Skin epidermis (tissue), 12 donors: ENCODE measurements around the gene MYO7B.
A peak's percentile ranks its signal among the peaks of the same experiment; 100 is the strongest.

ENCODE experiments used
- H3K27ac ChIP-seq, 21 experiments: fragments of 200-600 bp; sonication (generic) in 11 of 21; one replicate each; pipeline ENCODE4 v1.5.0; 2020; ENCODE audit warnings: mild to moderate bottlenecking in 3 of 21, inconsistent platforms in 2 of 21, moderate library complexity in 2 of 21
- H3K4me3 ChIP-seq, 7 experiments: fragments of 200-600 bp; sonication (generic) in 2 of 7; one replicate each; pipeline ENCODE4 v1.5.0; 2020; ENCODE audit warnings: inconsistent platforms in 2 of 7, mild to moderate bottlenecking in 2 of 7, moderate library complexity in 1 of 7

MYO7B gene

DNA sequence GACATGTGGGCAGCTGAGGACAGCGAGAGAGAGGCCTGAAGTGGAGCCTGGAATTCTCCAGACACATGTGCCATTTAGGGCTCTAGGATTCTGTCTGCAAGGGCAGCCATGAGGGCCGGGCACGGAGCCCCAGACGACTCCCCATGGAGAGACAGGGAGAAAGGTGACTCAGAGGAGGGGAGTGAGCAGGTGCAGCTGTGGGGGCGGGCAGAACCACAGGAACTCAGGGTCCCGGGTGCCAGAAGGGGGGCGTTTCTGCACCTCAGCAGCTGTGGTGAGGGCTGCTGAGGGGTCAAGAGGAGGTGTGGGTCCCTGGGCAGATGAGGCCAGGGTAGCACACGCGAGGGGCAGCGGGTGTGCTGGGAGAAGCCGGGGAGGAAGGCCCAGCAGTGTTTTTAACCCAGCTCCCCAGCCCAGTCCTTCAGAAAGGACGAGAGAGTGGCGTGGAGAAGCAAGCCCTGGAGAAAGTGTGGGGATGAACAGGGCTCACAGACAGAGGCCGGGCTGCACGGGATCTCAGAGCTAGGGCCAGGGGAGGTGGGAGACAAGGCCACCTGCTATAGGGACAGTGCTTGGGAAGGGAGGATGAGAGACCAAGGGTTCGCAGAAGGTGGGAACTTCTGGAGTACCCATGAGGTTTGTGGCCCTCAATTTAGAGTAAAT is 118.1 kb downstream of the MYO7B start:
- no peak overlapping the region for H3K27ac ChIP-seq
- H3K4me3 ChIP-seq, result no peak overlapping the region

DNA sequence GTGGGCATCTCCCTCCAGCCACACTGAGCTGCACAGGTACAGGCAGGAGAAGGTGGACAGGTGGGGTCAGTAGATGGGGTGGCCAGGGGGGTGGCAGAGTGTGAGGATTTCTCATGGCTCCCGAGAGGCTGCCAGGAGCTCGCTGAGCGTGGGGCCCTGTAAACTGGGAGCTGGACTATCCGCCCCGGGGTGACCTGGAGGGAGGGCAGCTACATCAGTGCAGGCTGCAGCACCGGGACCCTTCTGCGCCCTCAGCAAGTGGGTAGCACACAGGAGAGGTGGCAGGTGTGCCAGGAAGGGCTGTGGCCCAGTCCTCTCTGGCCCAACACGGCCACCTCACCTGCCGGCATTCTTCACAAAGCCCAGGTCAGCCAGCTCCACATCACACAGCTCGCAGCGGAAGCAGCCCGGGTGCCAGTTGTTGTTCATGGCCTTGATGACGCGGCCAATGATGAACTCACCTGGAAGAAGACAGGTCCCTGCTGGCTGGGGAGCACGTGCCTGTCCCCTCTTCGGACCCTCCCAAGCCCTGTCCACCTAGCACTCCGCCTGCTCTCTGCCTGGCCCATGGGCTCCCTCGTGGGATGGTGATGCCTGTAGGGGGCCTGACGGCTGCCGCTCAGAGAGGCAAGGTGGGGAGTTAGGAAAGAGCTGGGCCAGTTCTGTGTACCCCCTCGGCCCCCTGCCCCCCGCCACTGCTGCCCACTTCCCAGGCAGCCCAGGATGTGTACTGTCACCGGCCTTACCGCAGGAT is 118.8 kb downstream of the MYO7B start:
- Histone ChIP-seq H3K27ac (no peak overlapping the region), H3K4me3 (no peak overlapping the region)

DNA sequence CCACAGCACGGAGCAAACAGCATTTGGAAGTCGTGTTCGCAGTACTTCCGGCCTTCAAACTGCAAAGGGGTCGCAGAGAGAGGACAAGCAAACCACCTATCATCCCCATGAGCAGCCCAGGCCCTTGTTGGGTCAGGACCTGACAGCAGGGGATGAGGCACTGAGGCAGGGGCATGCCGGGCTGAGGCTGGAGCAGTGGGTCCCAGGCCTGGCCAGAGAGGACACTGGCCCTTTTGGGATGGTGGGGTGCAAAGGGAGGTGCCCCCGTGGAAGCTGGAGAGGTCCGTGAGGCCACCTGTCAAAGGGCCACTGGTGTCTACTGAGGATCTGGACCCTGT is 119.3 kb downstream of the MYO7B start:
- Histone ChIP-seq H3K4me3 (no peak overlapping the region), H3K27ac (no peak overlapping the region)

DNA sequence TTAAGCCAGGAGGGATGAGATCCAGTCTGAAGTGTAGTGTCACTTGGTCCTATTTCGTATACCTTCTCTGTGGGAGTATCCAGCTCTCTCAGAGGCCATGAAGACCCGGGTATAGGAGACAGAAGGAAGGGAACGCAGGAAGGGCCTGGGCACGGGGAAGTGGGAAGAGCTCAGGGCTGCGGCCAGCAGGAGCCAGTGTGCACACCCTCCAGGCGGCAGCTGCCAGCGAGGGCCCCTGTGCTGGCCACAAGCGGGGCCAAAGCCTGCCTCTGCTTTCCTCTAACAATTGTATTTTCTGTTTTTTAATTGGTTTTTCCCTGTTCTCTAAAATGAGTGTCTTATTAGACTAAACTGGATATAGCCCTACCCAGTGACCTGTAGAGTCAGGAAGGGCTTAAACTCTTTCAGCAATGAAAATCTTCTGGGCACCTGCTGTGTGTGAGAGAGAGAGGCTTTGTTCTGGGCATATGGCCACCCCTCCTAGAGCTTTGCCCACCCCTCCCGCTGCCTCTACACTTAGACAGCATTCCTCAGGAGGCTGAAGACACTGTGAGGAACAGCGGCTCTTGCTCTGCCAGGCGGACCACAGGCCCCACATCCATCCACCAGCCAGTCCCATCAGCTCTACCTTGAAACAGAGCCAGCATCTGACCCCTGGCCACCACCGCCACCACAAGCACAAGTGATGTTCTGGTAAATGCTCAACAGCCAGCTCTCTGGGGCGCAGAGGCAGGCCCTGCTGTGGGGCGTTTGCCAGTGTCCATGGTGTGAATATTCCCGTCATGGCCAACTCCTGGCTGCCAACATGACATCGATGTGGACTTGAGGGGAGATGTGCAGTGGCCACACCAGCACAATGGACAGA is 120.0 kb downstream of the MYO7B start:
- H3K4me3 ChIP-seq, result no peak overlapping the region
- no peak overlapping the region for H3K27ac ChIP-seq

DNA sequence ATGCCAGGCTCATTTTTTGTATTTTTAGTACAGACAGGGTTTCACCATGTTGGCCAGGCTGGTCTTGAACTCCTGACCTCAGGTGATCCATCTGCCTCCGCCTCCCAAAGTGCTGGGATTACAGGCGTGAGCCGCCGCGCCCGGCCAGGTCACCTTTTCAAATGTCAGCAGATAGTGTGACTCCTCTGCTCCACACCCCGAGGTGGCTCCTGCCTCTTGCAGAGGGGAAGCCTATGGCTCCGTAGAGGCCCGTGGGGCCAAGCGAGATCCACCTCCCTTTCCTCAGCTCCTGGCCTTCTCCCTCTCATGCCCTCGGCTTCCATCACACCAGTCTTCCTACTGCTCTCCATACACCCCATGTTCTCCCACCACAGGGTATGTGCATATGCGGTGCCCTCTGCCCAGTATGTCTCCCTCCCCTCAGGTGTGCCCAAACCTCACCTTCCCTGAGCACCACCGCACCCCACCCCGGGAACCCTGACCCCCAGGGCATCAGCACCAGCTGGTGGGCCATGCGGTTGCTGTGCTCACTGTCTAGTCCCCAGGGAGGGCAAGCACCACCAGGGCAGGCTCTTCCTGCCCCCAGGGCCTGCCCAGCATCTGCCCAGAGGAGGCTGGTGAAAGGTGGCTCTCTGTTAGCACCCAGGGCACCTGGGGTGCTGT is 121.2 kb downstream of the MYO7B start:
- Histone ChIP-seq H3K27ac (peak overlapping the region in 1 of 21 experiments; percentile 31), H3K4me3 (no peak overlapping the region)

DNA sequence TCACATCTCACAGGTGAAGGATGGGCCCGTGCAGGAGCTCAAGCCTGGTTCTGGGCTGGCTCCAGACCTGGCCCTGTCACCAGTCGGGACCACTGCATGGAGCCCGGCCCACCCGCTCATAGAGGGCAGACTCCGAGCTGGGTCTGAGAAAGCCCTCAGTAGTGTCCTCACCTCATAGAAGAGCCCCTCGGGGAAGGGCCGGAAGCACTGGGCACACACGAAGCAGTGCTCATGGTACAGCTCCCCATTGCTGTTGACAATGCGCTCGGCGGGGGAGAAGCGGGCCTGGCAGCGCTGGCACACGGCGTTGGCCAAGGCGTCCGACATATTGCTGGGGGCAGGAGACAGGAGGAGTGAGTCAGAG is 121.7 kb downstream of the MYO7B start:
- Histone ChIP-seq H3K27ac (peak overlapping the region in 1 of 21 experiments; percentile 31), H3K4me3 (no peak overlapping the region)

DNA sequence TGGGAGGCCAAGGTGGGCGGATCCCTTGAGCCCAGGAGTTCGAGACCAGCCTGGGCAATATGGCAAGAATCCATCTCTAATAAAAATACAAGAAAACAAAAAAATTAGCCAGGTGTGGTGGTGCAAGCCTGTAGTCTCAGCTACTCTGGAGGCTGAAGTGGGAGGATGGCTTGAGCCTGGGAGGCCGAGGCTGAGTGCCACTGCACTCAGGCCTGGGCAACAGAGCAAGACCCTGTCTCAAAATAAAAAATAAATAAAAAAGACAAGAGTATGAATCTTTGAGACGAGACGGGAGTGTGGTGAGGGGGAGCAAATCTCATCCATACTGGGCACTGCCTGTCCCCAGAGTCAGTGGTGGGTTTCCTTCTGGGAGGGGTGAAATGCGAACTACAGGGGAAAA is 122.7 kb downstream of the MYO7B start:
- peak overlapping the region in 4 of 21 experiments; percentile 5 to 79 (median 42) for H3K27ac ChIP-seq
- H3K4me3 ChIP-seq, result no peak overlapping the region

DNA sequence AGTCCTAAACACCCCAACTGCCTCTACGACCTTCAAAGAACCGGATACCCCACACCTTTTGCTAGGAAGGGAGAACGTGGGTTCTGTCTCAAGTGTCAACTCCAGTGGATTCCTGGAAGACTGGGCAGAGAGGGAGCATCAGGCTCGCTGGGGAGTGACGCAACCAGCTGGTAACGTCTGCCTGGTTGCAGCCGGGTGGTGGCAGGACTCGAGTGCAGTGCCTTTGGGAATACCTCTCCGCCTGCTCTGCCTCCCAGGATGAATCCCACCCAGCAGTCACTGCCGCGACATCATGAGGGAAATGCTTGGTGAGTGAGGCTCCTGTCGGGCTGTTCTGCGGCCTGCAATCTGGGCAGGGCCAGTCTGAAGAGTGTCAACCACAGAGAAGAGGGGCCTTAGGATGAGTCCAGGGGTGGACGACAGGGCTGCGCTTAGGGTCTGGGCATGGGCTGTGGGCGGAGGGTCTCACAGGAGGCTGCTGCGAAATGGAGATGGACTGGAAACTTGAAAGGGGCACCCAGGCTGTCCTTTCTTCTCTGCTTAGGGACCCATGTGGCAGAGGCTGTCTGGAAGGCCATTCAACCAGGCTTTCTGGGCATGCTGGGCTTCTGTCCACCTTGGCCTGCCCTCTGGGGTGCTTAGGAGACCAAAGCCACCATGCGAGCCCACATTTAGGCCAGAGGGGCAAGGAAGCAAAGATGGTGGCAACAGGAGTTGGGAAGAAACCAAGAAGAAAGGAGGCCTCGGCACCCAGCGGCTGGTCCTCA is 123.3 kb downstream of the MYO7B start:
- no peak overlapping the region for H3K4me3 ChIP-seq
- peak overlapping the region in 10 of 21 experiments; percentile 5 to 79 (median 30) for H3K27ac ChIP-seq

DNA sequence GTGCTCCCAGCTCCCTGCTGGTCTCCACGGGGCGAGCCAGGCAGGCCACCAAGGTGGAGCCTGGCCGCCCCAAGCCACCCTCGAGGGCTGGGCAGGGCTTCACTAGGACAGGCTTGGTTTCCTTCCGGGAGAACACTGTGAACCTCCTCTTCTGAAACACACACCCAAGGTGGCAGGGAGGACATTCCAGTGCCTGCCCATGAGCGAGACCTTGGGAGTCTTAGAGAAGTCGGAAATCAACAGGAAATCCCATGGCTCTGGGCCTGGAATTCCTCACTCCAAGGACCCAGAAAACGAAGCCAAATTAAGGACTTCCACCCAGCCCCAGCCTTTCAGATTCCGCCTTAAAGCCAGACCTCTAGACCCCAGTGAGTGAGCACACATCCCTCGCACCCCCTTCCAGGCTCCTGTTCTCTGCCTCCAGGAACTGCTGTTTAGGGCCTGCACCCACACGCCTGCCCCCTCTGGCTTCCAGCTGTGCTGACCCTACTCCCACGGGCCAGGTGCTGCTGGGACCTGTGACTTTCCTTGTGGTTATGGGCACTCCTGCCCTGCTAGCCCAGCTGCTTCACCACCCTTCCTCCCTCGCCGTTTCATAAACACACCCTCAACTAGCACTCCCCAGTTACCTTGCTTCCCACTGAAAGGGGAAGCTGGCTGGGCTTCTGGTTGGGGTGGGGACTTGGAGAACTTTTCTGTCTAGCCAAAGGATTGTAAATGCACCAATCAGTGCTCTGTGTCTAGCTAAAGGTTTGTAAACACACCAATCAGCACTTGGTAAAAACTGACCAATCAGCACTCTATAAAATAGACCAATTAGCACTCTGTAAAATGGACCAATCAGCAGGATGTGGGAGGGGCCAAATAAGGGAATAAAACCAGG is 124.2 kb downstream of the MYO7B start:
- H3K4me3 ChIP-seq, result no peak overlapping the region
- H3K27ac ChIP-seq, result peak overlapping the region in 11 of 21 experiments; percentile 5 to 81 (median 30)

DNA sequence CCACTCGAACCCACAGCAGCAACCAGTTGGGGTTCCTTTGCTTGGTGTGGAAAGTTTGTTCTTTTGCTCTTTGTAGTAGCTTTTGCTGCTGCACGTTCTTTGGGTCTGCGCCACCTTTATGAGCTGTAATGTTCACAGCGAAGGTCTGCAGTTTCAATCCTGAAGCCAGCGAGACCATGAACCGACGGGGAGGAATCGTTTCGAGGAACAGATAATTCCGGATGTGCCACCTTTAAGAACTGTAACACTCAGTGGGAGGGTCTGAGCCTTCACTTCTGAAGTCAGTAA is 124.8 kb downstream of the MYO7B start:
- Histone ChIP-seq H3K4me3 (no peak overlapping the region), H3K27ac (peak overlapping the region in 3 of 21 experiments; percentile 60 to 81 (median 63))

DNA sequence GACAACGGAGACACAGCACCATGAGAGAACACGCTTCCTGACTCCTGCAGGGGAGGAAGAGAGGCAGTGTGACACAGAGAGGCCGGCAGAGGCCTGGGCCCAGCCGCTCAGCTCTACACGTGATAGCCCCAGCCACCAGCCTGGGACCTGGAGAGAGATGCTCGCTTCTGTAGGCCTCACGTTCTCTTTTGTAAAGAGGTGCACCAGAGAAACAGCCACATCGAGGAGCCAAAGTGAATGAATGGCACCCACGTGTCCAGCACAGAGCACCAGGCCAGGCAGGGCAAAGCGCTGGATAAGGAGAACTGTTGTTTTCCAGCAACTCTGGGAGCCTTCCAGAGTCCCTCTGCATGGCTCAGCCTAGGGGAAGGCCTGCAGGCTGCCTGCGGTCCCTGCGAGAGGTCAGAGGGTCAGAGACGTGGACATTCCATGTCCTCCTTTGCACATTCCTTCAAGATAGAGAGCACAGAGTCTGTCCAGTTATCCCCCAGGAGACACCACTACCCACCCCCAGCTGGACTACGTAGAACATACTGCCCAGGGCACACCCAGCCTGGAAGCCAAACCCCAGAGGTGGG is 125.7 kb downstream of the MYO7B start:
- Histone ChIP-seq H3K27ac (peak overlapping the region in 8 of 21 experiments; percentile 5 to 81 (median 22)), H3K4me3 (no peak overlapping the region)

DNA sequence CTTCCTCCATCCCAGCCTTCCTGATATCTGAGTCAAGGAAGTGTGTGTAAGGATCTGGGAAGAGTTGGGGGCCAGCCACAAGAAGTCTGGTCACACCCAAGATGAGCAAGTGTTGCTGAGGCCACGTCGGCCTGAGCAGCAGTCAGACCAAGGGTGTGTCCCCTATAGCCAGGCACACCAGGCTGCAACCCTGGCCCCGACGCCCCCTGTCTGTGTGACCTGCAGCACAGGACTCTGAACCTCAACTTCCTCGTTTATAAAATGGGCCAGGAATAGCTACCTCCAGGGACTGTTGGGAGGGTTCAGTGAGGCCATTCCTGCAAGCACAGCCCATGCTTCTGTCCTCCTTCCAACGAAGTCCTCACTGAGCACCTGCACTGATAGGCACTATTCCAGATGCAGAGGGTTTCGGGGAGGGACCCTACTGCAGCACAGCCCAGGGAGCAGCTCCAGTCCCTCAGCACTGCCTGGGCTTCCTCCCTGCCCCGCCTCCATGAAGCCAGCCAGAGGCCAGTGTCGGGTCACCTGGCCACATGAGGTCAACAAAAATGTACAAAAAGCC is 126.5 kb downstream of the MYO7B start:
- Histone ChIP-seq H3K4me3 (no peak overlapping the region), H3K27ac (peak overlapping the region in 1 of 21 experiments; percentile 81)

DNA sequence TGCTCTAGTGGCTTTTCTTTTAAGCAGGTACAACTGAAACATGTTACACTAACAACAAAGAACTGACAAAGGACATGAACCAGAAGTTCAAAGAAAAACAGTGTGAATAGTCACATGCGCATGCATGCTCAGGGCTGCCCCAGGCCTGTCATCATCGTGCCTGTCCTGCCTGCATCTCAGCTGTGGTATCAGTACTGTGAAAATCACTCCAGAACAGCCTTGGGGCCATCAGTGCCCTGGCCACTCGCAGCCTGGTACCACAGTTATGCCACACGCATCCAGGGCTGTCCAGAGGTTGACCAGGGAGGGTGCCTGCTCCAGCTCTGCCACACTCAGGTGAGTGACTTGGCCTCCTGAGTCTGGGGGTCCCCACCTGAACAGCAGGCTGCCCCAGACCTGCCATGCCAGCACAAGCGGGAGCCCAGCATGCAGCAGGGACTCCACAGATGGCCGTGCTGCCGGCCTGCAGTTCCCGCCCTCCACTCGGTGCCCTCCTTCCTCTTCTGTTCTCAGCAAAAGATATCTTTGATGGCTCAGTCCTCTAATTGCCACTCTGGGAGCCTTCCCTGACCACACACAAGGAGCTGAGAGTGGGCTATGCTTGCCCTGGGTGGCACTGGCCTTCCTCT is 127.6 kb downstream of the MYO7B start:
- H3K27ac ChIP-seq, result peak overlapping the region in 2 of 21 experiments; percentile 65 to 83

DNA sequence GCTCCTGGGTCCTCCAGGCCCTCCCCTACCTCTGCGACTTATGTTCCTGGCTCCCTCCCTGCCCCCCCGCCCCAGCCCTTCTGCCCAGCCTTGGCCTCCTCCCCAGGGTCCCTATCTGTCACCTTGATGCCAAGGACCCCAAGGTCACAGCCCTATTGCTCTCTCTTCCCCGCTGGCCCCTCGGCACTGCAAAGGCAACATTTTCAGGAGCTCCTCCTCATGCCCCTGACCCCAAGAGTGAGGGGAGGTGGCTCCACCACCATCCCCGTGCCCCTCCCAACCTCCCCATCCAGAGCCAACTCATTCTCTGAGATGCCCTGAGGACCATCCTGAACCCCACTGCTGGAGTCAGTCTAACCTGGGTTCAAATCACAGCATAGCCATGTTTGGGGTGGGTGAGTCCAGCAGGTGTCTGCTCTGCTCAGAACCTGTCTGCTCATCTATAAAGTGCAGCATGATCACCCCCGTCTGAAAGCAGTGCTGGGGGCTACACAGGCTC is 128.1 kb downstream of the MYO7B start:
- Histone ChIP-seq H3K27ac (peak overlapping the region in 6 of 21 experiments; percentile 7 to 83 (median 55)), H3K4me3 (peak overlapping the region in 1 of 7 experiments; percentile 38)

More for the DNA sequence above, 127.6 kb downstream of the MYO7B start:
- no peak overlapping the region for H3K4me3 ChIP-seq

DNA sequence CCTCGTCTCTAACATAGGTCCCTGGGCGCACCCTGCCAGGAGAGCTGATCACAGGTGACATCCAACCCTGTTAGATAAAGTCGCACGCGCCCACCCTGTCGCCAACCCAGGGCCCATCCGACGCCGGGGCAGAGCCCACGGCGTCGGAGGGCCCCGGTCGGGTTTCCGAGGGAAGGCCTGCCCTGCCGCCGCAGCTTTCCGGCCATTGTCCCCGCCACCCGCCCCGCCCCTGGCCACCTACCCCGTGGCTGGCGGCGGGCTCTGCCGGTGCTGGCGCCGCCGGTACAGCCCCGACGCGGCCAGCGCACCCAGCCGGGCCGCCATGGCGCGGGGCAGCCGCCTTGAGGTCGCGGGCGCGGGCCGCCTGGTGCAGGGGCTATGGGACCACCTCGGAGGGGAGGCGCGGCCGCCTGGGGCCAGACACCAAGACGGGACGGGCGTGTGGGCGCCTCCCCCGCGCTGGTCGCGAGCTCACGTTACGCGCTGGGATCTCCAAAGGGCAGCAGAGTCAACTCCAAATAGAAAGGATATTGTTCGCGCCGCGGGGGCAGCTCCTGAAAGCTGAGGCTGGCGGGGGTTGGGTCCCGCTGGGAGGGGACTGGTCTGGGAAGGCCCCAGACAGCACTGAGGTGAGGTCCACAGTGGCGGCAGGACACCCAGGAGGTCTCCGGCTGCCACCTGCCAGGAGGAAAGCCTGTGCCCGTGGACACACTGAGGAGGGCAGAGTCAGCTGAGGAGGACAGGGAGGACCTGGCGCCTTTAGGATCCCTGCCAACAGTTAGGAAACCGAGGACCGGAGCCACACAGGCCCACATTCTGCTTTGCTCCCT is 128.8 kb downstream of the MYO7B start:
- peak overlapping the region in 4 of 7 experiments; percentile 11 to 38 (median 14) for H3K4me3 ChIP-seq
- H3K27ac ChIP-seq, result peak overlapping the region in 15 of 21 experiments; percentile 2 to 83 (median 38)

DNA sequence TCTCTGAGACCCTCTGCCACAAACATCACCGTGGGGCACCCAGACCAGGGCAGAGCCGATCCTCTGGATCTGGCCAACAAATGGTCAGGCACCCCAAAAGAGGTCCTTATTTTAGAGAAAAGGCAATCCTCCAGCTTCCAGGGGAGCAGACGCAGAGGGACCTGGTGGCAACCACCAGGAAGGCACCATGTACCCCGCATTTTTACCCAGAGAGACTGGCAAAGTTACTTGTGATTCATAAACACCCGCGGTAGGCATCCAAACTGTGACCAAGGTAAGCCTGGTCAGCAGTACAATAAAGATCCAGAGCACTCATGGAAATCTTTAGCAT is 129.4 kb downstream of the MYO7B start:
- Histone ChIP-seq H3K4me3 (no peak overlapping the region), H3K27ac (peak overlapping the region in 12 of 21 experiments; percentile 2 to 83 (median 34))
